Stimulated activated naive CD8-positive, alpha-beta T cell treated with anti-CD3 and anti-CD28 coated beads, Interleukin-15, Interleukin-2, amounts not matched to agents 100 ng/mL and 50 ng/mL, for 24 hours (primary cell): ENCODE results near the gene CYP3A7.
"Not testable (repeated sequence)": the region's sequence is repeated elsewhere in the genome, so short reads cannot be mapped to it uniquely, and the experiment has no call there.

Source experiments
- H3K27ac Mint-ChIP-seq: one replicate; pipeline ENCODE4 v1.8.0; 2021; ENCODE audit warnings: mild to moderate bottlenecking, mixed read lengths
- H3K27me3 Mint-ChIP-seq: one replicate; pipeline ENCODE4 v1.8.0; 2021; ENCODE audit warnings: mixed read lengths
- H3K36me3 Mint-ChIP-seq: one replicate; pipeline ENCODE4 v1.8.0; 2021; ENCODE audit warnings: low read depth, mixed read lengths
- H3K4me1 Mint-ChIP-seq: one replicate; pipeline ENCODE4 v1.8.0; 2021; ENCODE audit warnings: low read depth, mixed read lengths
- H3K4me3 Mint-ChIP-seq: one replicate; pipeline ENCODE4 v1.8.0; 2021; ENCODE audit warnings: mild to moderate bottlenecking, mixed read lengths
- H3K9me3 Mint-ChIP-seq: one replicate; pipeline ENCODE4 v1.8.0; 2021; ENCODE audit warnings: mixed read lengths

CYP3A7 gene

DNA sequence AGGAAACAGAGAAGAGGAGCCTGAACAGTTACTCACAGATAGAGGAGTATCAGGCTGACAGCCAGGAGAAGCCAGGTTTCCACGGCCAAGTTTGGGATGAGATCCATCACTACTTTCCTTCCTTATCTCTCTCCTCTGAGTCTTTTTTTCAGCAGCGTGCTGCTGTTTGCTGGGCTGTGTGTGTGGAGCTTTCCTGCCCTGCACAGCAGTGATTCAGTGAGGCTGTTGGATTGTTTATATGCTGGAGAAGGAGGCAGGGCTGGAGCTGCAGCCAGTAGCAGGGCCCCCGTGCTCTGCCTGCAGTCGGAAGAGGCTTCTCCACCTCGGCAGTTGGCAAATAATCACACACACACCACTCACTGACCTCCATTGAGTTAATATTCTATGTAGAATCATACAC, at the start of gene CYP3A7:
Gene CYP3A7 (minus strand): TSS at position 210 of the 400 bp plus-strand sequence. CDS start 103 bp downstream, at position 107.
- Mint-ChIP-seq H3K4me3 (no peak within 1 kb of the TSS), H3K27me3 (no peaks in the 10 kb centered on the region), H3K36me3 (peaks cover 5% of the 10 kb centered on the region), H3K9me3 (no peaks in the 10 kb centered on the region), H3K4me1 (peaks cover 17% of the 10 kb centered on the region), H3K27ac (no peak within 1 kb of the TSS)

GRCh38 chr7:99784007-99784406, 49.0 kb upstream of the CYP3A7 start, which contains the start of gene CYP3A4:
CYP3A4 (minus strand) TSS chr7:99784184; CDS start chr7:99784081, 103 bp downstream.
- Mint-ChIP-seq H3K4me3 (no peak within 1 kb of the TSS), H3K9me3 (no peaks in the 10 kb centered on the region), H3K27me3 (peaks cover 30% of the 10 kb centered on the region), H3K27ac (no peak within 1 kb of the TSS), H3K4me1 (peaks cover 36% of the 10 kb centered on the region), H3K36me3 (no peaks in the 10 kb centered on the region)

- Mint-ChIP-seq H3K27me3 (peaks cover 46% of the 10 kb centered on the region), H3K4me3 (no peak overlapping the region), H3K4me1 (peaks cover 19% of the 10 kb centered on the region), H3K36me3 (no peaks in the 10 kb centered on the region), H3K9me3 (no peaks in the 10 kb centered on the region), H3K27ac (no peak overlapping the region)
These were observed 47.3 kb upstream of the CYP3A7 start for GRCh38 chr7:99782012-99782953.

GRCh38 chr7:99780588-99780987, 45.6 kb upstream of the CYP3A7 start:
- H3K4me1 Mint-ChIP-seq: peaks cover 14% of the 10 kb centered on the region
- peaks cover 62% of the 10 kb centered on the region for H3K27me3 Mint-ChIP-seq
- no peaks in the 10 kb centered on the region for H3K9me3 Mint-ChIP-seq
- H3K4me3 Mint-ChIP-seq: no peak overlapping the region
- no peak overlapping the region for H3K27ac Mint-ChIP-seq
- H3K36me3 Mint-ChIP-seq: no peaks in the 10 kb centered on the region

- Mint-ChIP-seq H3K27ac (no peak overlapping the region), H3K36me3 (no peaks in the 10 kb centered on the region), H3K4me1 (peaks cover 14% of the 10 kb centered on the region), H3K9me3 (no peaks in the 10 kb centered on the region), H3K27me3 (peaks cover 68% of the 10 kb centered on the region), H3K4me3 (no peak overlapping the region)
These were observed 45.0 kb upstream of the CYP3A7 start for GRCh38 chr7:99779949-99780348.

- H3K27ac Mint-ChIP-seq: no peak overlapping the region
- peaks cover 14% of the 10 kb centered on the region for H3K4me1 Mint-ChIP-seq
- no peak overlapping the region for H3K4me3 Mint-ChIP-seq
- peaks cover 69% of the 10 kb centered on the region for H3K27me3 Mint-ChIP-seq
- no peaks in the 10 kb centered on the region for H3K9me3 Mint-ChIP-seq
- no peaks in the 10 kb centered on the region for H3K36me3 Mint-ChIP-seq
These were observed 43.9 kb upstream of the CYP3A7 start for GRCh38 chr7:99778880-99779279.

DNA sequence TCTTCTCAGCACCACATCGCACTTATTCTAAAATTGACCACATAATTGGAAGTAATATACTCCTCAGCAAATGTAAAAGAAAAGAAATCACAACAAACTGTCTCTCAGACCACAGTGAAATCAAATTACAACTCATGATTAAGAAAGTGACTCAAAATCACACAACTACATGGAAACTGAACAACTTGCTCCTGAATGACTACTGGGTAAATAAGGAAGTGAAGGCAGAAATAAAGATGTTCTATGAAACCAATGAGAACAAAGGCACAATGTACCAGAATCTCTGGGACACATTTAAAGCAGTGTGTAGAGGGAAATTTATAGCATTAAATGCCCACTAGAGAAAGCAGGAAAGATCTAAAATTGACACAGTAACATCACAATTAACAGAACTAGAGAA, 38.4 kb upstream of the CYP3A7 start:
- H3K9me3 Mint-ChIP-seq, H3K27ac Mint-ChIP-seq, H3K4me1 Mint-ChIP-seq, H3K4me3 Mint-ChIP-seq, H3K36me3 Mint-ChIP-seq: not testable (repeated sequence)
- peaks cover 83% of the 10 kb centered on the region for H3K27me3 Mint-ChIP-seq

GRCh38 chr7:99772565-99772964, 37.6 kb upstream of the CYP3A7 start:
- Mint-ChIP-seq H3K27ac (no peak overlapping the region), H3K4me1 (peaks cover 16% of the 10 kb centered on the region), H3K27me3 (peaks cover 75% of the 10 kb centered on the region), H3K4me3 (no peak overlapping the region), H3K36me3 (no peaks in the 10 kb centered on the region), H3K9me3 (peaks cover 8% of the 10 kb centered on the region)

DNA sequence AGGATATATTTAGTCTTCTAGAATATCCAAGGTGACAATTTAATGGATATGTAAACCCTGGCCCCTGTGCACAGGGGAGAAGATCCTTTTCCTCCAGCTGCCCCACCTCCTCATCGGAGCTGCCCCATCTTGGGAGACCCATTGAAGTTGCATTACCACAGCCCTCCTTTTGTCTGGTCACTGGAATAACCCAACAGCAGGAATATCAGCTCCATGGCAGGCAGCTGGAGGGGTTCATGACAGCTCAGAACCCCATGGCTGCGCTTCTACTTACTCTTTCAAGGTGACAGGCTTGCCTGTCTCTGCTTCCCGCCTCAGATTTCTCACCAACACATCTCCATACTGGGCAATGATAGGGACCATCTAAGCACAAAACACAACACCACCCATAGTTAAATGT, 34.5 kb upstream of the CYP3A7 start:
- not testable (repeated sequence) for H3K27ac Mint-ChIP-seq, H3K4me3 Mint-ChIP-seq, H3K9me3 Mint-ChIP-seq, H3K36me3 Mint-ChIP-seq
- Mint-ChIP-seq H3K4me1 (peaks cover 18% of the 10 kb centered on the region), H3K27me3 (peaks cover 47% of the 10 kb centered on the region)

DNA sequence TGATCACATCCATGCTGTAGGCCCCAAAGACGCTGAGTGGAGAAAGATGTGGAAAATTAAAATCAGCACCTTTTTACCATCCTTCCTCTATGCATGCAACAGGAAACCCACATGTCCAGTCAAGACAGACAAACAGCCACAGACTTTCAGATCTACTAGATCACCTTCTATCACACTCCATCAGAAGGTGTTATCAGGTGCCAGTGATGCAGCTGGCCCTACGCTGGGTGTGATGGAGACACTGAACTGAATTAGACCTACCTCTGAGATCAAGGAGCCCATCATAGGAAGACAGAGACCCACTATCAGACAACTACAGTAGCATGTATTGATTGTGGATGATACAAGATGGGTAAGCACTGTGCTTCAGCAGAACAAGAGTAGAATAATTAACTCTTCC, 33.5 kb upstream of the CYP3A7 start:
- Mint-ChIP-seq H3K4me1 (peaks cover 17% of the 10 kb centered on the region), H3K4me3 (no peak overlapping the region), H3K27me3 (peaks cover 39% of the 10 kb centered on the region), H3K9me3 (peaks cover 8% of the 10 kb centered on the region), H3K36me3 (no peaks in the 10 kb centered on the region), H3K27ac (no peak overlapping the region)

GRCh38 chr7:99767662-99768061, 32.7 kb upstream of the CYP3A7 start:
- Mint-ChIP-seq H3K4me3 (no peak overlapping the region), H3K27ac (no peak overlapping the region), H3K9me3 (peaks cover 8% of the 10 kb centered on the region), H3K36me3 (no peaks in the 10 kb centered on the region), H3K4me1 (peaks cover 12% of the 10 kb centered on the region), H3K27me3 (peaks cover 31% of the 10 kb centered on the region)

DNA sequence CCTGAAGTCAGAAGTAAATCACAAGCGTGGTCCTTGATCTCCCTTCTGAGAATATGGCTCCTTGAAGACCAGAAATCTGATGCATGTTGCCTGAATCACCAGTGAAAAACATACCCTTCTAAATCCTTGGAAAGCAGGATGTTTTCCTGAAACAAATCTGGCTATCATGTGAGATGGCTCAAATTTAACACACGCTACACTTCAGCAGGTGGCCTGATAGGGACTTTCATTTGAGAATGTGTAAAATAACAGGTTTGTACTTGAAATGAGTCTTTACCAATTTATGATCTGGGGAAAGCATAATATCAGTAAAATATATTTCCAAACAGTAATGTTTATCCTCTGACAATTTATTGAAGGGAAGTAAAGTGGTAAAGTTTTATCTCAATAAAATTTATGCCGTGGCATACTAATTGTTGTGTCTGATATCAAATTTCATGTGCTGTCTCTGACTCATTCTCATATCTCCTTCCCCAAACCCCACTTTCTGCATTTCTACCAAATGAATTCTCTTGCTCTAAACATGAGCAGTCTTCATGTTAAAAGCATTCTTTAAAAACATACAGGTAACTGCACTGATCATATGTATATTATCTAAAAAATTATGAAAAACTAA, 31.6 kb upstream of the CYP3A7 start:
- H3K27me3 Mint-ChIP-seq: peaks cover 22% of the 10 kb centered on the region
- H3K4me1 Mint-ChIP-seq: peaks cover 12% of the 10 kb centered on the region
- H3K4me3 Mint-ChIP-seq: no peak overlapping the region
- no peaks in the 10 kb centered on the region for H3K36me3 Mint-ChIP-seq
- no peak overlapping the region for H3K27ac Mint-ChIP-seq
- H3K9me3 Mint-ChIP-seq: peaks cover 7% of the 10 kb centered on the region

- peaks cover 3% of the 10 kb centered on the region for H3K27me3 Mint-ChIP-seq
- H3K36me3 Mint-ChIP-seq: no peaks in the 10 kb centered on the region
- H3K4me3 Mint-ChIP-seq: no peak overlapping the region
- H3K27ac Mint-ChIP-seq: no peak overlapping the region
- no peaks in the 10 kb centered on the region for H3K9me3 Mint-ChIP-seq
- H3K4me1 Mint-ChIP-seq: peaks cover 12% of the 10 kb centered on the region
These were observed 29.5 kb upstream of the CYP3A7 start for GRCh38 chr7:99764478-99764877.

GRCh38 chr7:99762680-99763327, 27.8 kb upstream of the CYP3A7 start:
- Mint-ChIP-seq H3K27ac (no peak overlapping the region), H3K9me3 (no peaks in the 10 kb centered on the region), H3K27me3 (no peaks in the 10 kb centered on the region), H3K36me3 (no peaks in the 10 kb centered on the region), H3K4me3 (no peak overlapping the region), H3K4me1 (peaks cover 5% of the 10 kb centered on the region)

- no peaks in the 10 kb centered on the region for H3K4me1 Mint-ChIP-seq
- no peaks in the 10 kb centered on the region for H3K9me3 Mint-ChIP-seq
- no peaks in the 10 kb centered on the region for H3K36me3 Mint-ChIP-seq
- peaks cover 19% of the 10 kb centered on the region for H3K27me3 Mint-ChIP-seq
- H3K27ac Mint-ChIP-seq: no peak overlapping the region
- no peak overlapping the region for H3K4me3 Mint-ChIP-seq
These were observed 20.1 kb upstream of the CYP3A7 start for GRCh38 chr7:99755085-99755484.
